GM13976 (cell line): Measurements from ENCODE around the gene KCNJ15.

Source experiments
- DNase-seq: peaks from one replicate; pipeline ENCODE4 v3.0.0; 2012; ENCODE audit warnings: low spot score
- CTCF ChIP-seq: IDR thresholded peaks from 2 replicates; pipeline ENCODE4 v1.5.1; 2012; ENCODE audit warnings: borderline replicate concordance, mild to moderate bottlenecking; ENCODE audit not compliant: insufficient read depth; ENCODE audit errors: extremely low read depth, missing control alignments, control extremely low read depth
- in situ Hi-C: fragments of 300-500 bp; cut with MboI; formaldehyde crosslinking; loops from one replicate; pipeline ENCODE4 v1.12.0; 2022; ENCODE audit warnings: low sequenced_read_pairs, mixed read lengths, inconsistent platforms; ENCODE audit not compliant: unreplicated experiment

The KCNJ15 gene

GRCh38 chr21:38311765-38312164 lies 55.0 kb downstream of the KCNJ15 start:
- DNase-seq, result no peak
- TF ChIP-seq CTCF, result no peak
- in situ Hi-C loops, result no loop called here

GRCh38 chr21:38312822-38313221 lies 56.0 kb downstream of the KCNJ15 start:
- TF ChIP-seq CTCF, result no peak
- in situ Hi-C loops, result no loop called here
- DNase-seq, result no peak

- no peak for TF ChIP-seq CTCF
- DNase-seq, result no peak
- in situ Hi-C loops, result no loop called here
Observed at GRCh38 chr21:38314558-38314957, 57.8 kb downstream of the KCNJ15 start.

DNA sequence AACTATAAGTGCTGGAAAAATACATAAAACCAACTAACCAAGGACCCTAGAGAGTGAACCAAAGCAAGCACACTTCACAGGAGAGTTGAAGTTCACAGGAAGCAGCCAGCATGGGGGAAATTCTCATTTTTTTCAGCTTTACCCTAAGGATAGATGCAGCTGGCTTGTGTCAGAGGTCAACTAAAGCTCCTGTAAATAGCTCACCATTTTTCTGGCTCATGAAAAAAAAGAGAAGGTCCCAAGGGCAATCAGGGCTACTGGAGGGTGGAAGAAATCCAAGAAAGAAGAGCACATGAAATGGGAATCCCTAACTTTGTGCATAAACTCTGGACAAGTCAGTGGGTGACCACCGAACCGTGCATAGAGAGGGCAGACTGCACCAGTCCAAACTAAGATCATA lies 58.3 kb downstream of the KCNJ15 start:
- in situ Hi-C loops, result no loop called here
- no peak for TF ChIP-seq CTCF
- DNase-seq, result no peak

GRCh38 chr21:38319781-38320180 lies 63.0 kb downstream of the KCNJ15 start:
- DNase-seq, result no peak
- no peak for TF ChIP-seq CTCF
- in situ Hi-C loops, result no loop called here

- no peak for DNase-seq
- in situ Hi-C loops, result no loop called here
- TF ChIP-seq CTCF, result no peak
Observed at GRCh38 chr21:38321568-38321967, 64.8 kb downstream of the KCNJ15 start.
